GM12801 (cell line): ENCODE results near the gene ATP11C.

ENCODE experiments used
- TF ChIP-seq, protein P1 (sequence below): IDR thresholded peaks from one replicate; pipeline ENCODE4 v1.5.1; 2011; ENCODE audit warnings: control low read depth; ENCODE audit not compliant: insufficient read length; ENCODE audit errors: extremely low read depth

The ATP11C gene

GRCh38 chrX:139734996-139735395 lies 197.9 kb downstream of the ATP11C start:
- TF ChIP-seq, protein P1, sequence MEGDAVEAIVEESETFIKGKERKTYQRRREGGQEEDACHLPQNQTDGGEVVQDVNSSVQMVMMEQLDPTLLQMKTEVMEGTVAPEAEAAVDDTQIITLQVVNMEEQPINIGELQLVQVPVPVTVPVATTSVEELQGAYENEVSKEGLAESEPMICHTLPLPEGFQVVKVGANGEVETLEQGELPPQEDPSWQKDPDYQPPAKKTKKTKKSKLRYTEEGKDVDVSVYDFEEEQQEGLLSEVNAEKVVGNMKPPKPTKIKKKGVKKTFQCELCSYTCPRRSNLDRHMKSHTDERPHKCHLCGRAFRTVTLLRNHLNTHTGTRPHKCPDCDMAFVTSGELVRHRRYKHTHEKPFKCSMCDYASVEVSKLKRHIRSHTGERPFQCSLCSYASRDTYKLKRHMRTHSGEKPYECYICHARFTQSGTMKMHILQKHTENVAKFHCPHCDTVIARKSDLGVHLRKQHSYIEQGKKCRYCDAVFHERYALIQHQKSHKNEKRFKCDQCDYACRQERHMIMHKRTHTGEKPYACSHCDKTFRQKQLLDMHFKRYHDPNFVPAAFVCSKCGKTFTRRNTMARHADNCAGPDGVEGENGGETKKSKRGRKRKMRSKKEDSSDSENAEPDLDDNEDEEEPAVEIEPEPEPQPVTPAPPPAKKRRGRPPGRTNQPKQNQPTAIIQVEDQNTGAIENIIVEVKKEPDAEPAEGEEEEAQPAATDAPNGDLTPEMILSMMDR: no peak

GRCh38 chrX:139725720-139726119 lies 207.1 kb downstream of the ATP11C start:
- TF ChIP-seq, protein P1: no peak

- TF ChIP-seq, protein P1: no peak
Measured at GRCh38 chrX:139724626-139725025, 208.2 kb downstream of the ATP11C start.

GRCh38 chrX:139720979-139721378 lies 211.9 kb downstream of the ATP11C start:
- TF ChIP-seq, protein P1: no peak

- TF ChIP-seq, protein P1: no peak
Measured at GRCh38 chrX:139720136-139720535, 212.7 kb downstream of the ATP11C start.

GRCh38 chrX:139708067-139708466 lies 224.8 kb downstream of the ATP11C start, which contains the start of gene MCF2:
TSS of gene MCF2 (minus strand) at chrX:139708167. CDS start at chrX:139651744, 56,423 bp downstream.
- TF ChIP-seq, protein P1: no peak

GRCh38 chrX:139702658-139703057 lies 230.2 kb downstream of the ATP11C start:
- TF ChIP-seq, protein P1: no peak

DNA sequence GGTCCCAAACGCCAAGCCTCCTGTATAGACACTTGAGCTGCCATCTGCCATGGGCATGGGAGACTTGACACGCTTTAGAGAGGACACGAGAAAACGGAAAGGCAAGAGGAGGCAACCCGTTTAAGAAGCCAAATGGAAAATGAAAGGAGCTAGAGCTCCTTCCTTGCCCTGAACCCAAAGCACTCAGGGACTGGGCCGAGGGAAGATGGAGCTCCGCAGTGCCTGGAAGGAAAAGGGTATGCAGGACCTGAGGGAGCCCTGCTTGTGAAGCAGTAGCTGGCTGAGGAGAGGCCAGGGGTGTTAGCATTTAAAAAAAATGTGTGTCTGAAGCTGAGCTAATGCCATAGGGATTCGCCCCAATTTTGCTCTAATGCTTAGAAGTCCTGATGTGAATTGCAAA lies 239.9 kb downstream of the ATP11C start:
- TF ChIP-seq, protein P1: no peak
